K562 (cell line): ENCODE results near the gene NUB1. TPM values are rescaled to one million over a fixed set of nuclear protein-coding genes. Genes with fewer than 3 reads are reported as not detected.

Source experiments
- ATAC-seq: fragments of 200-7000 bp; cut with Tn5 transposase; 3 replicates; pipeline ENCODE4 v1.9.1; 2020; ENCODE audit warnings: moderate library complexity
- BruUV-seq: library from RNA; stranded (reverse); fragments of 400-500 nt; replicated peaks from 2 replicates; lab custom pipeline; 2021; lab: Mats Ljungman, UMichigan
- CTCF ChIA-PET: fragments of 300-600 bp; formaldehyde crosslinking; extraction: SDS; loops from one replicate; lab custom pipeline; 2021; ENCODE audit warnings: low intra/inter-chr PET ratio; lab: Yijun Ruan, JAX
- POLR2A ChIA-PET: fragments of 300-600, 350-650 bp; sonication (Branson Sonifier 250); formaldehyde crosslinking; extraction: SDS; loops from one replicate; lab custom pipeline; 2021; ENCODE audit warnings: antibody characterized with exemption, inconsistent platforms; lab: Yijun Ruan, JAX
- DNase-seq, 4 experiments: peaks; one replicate each; pipeline versions ENCODE4 v3.0.0 to v3.0.0-alpha.2; 2011 to 2018; ENCODE audit warnings: low spot score in 3 of 4, mixed read lengths in 3 of 4; ENCODE audit errors: extremely low read depth in 1 of 4
- FAIRE-seq: peaks from 2 replicates; lab custom pipeline; 2011; peaks lifted over from hg19 to GRCh38; lab: Jason Lieb, UNC
- H2AFZ ChIP-seq: 2 replicates; pipeline ENCODE4 v1.6.0; 2011; ENCODE audit warnings: low read depth, low read length, control low read depth, inconsistent platforms
- H3K27ac ChIP-seq: fragments of 200-600 bp; 3 replicates; pipeline ENCODE4 v1.8.0; 2011; ENCODE audit warnings: low read depth, mild to moderate bottlenecking, control low read depth, inconsistent platforms, low read length, moderate library complexity, mixed read lengths; ENCODE audit errors: extremely low read depth
- H3K27me3 ChIP-seq, 2 experiments: fragments of 300-600 bp in 1 of 2; 2 replicates in 1 of 2; 3 replicates in 1 of 2; pipeline versions ENCODE4 v1.6.0 to v1.8.0; 2011; ENCODE audit warnings: inconsistent platforms in 2 of 2, low read length in 2 of 2, mild to moderate bottlenecking in 1 of 2, mixed read lengths in 1 of 2, moderate library complexity in 1 of 2; ENCODE audit not compliant: control insufficient read depth in 2 of 2, insufficient read depth in 2 of 2
- H3K36me3 ChIP-seq: fragments of 300-600 bp; 3 replicates; pipeline ENCODE4 v1.8.0; 2011; ENCODE audit warnings: mild to moderate bottlenecking, low read length, inconsistent platforms; ENCODE audit not compliant: control insufficient read depth, insufficient read depth
- H3K4me1 ChIP-seq, 2 experiments: fragments of 200-600 bp in 1 of 2; replicated peaks in 1 of 2; 2 replicates in 1 of 2; 3 replicates in 1 of 2; pipeline versions ENCODE4 v1.5.1 to v1.8.0; 2011; ENCODE audit warnings: inconsistent platforms in 2 of 2, low read length in 2 of 2, mild to moderate bottlenecking in 1 of 2, mixed read lengths in 1 of 2, moderate library complexity in 1 of 2; ENCODE audit not compliant: control insufficient read depth in 2 of 2, insufficient read depth in 2 of 2
- H3K4me2 ChIP-seq: 2 replicates; pipeline ENCODE4 v1.6.1; 2011; ENCODE audit warnings: low read length, control low read depth, inconsistent platforms, mixed read lengths; ENCODE audit not compliant: insufficient read depth
- H3K4me3 ChIP-seq: fragments of 200-600 bp; sonication (generic), shearing (Covaris generic); 2 replicates; pipeline ENCODE4 v1.5.1; 2016; ENCODE audit warnings: control low read depth, inconsistent platforms
- H3K79me2 ChIP-seq: fragments of 200-600 bp; 3 replicates; pipeline ENCODE4 v1.8.0; 2011; ENCODE audit warnings: low read length, inconsistent platforms; ENCODE audit not compliant: control insufficient read depth, insufficient read depth
- H3K9ac ChIP-seq, 2 experiments: 2 replicates each; pipeline versions ENCODE4 v1.6.0 to v1.6.1; 2011; ENCODE audit warnings: low read depth in 2 of 2, low read length in 2 of 2, control low read depth in 1 of 2, inconsistent platforms in 1 of 2, mild to moderate bottlenecking in 1 of 2, mixed read lengths in 1 of 2; ENCODE audit not compliant: insufficient read depth in 1 of 2
- H3K9me1 ChIP-seq: one replicate; pipeline ENCODE4 v1.6.0; 2011; ENCODE audit warnings: inconsistent platforms, mild to moderate bottlenecking, low read length, moderate library complexity; ENCODE audit not compliant: control insufficient read depth, insufficient read depth
- H3K9me3 ChIP-seq: replicated peaks from 2 replicates; pipeline ENCODE4 v1.5.1; 2011; ENCODE audit warnings: low read depth, low read length, inconsistent platforms; ENCODE audit not compliant: control insufficient read depth, insufficient read depth
- H4K20me1 ChIP-seq: replicated peaks from 2 replicates; pipeline ENCODE4 v1.6.1; 2011; ENCODE audit warnings: low read length, inconsistent platforms, mixed read lengths; ENCODE audit not compliant: control insufficient read depth, insufficient read depth
- ARID3B ChIP-seq: fragments of 250-450 bp; sonication (Bioruptor Pico); IDR thresholded peaks from 2 replicates; pipeline ENCODE4 v1.4.0; 2020; ENCODE audit warnings: borderline replicate concordance
- ATF2 ChIP-seq: sonication (generic); formaldehyde crosslinking; IDR thresholded peaks from 2 replicates; pipeline ENCODE4 v1.8.1; 2022; ENCODE audit warnings: missing genetic modification reagents
- CBX8 ChIP-seq: fragments of 200-600 bp; sonication (generic); IDR thresholded peaks from 2 replicates; pipeline ENCODE4 v1.6.1; 2012; ENCODE audit warnings: borderline replicate concordance, mixed run types, low read depth, mild to moderate bottlenecking, moderate library complexity, mixed read lengths, low read length, control low read depth, inconsistent platforms; ENCODE audit not compliant: poor library complexity, severe bottlenecking; ENCODE audit errors: extremely low read depth
- ETV1 ChIP-seq: fragments of 450-650 bp; conservative IDR thresholded peaks from 2 replicates; pipeline ENCODE4 v1.6.1; 2016; ENCODE audit warnings: missing genetic modification characterization, control low read depth, low read depth, missing compliant biosample characterization
- IRF2 ChIP-seq: sonication (generic); formaldehyde crosslinking; IDR thresholded peaks from 2 replicates; pipeline ENCODE4 v1.8.1; 2022; ENCODE audit warnings: mild to moderate bottlenecking, missing genetic modification reagents
- NFIC ChIP-seq: fragments of 450-650 bp; IDR thresholded peaks from 2 replicates; pipeline ENCODE4 v1.6.1; 2017; ENCODE audit warnings: mild to moderate bottlenecking, inconsistent platforms
- POLR2H ChIP-seq: IDR thresholded peaks from 2 replicates; pipeline ENCODE4 v1.6.1; 2016; ENCODE audit warnings: missing genetic modification characterization, low read depth, mild to moderate bottlenecking, control low read depth, missing compliant biosample characterization, moderate library complexity
- RBBP5 ChIP-seq: fragments of 200-600 bp; sonication (generic); IDR thresholded peaks from 2 replicates; pipeline ENCODE4 v1.6.1; 2012; ENCODE audit warnings: borderline replicate concordance, mild to moderate bottlenecking, low read length, control low read depth, inconsistent platforms; ENCODE audit not compliant: insufficient read depth, poor library complexity, severe bottlenecking
- ZNF57 ChIP-seq: fragments of 450-650 bp; formaldehyde crosslinking; IDR thresholded peaks from 2 replicates; pipeline ENCODE4 v1.4.0; 2020; ENCODE audit warnings: mild to moderate bottlenecking, moderate library complexity
- ZNF766 ChIP-seq: fragments of 200-800 bp; sonication (Bioruptor generic); conservative IDR thresholded peaks from 2 replicates; pipeline ENCODE4 v1.6.1; 2016; ENCODE audit warnings: missing genetic modification characterization, missing compliant biosample characterization
- WGBS: fragments of 100-300 bp; shearing (Covaris generic); methylation state at CpG from one replicate; pipeline ENCODE4 v1.1.6; 2016; ENCODE audit warnings: low coverage, mixed read lengths; ENCODE audit not compliant: insufficient coverage; ENCODE audit errors: missing lambda C conversion rate; 5-methylcytosine and 5-hydroxymethylcytosine counted together
- in situ Hi-C: fragments of 300-500 bp; cut with MboI; formaldehyde crosslinking; loops from 4 replicates; pipeline ENCODE4 v1.15.0; 2018; ENCODE audit warnings: inconsistent platforms, mixed read lengths
- intact Hi-C: fragments of 100-400 bp; cut with micrococcal nuclease; formaldehyde crosslinking; loops from 2 replicates; pipeline ENCODE4 v1.14.2; 2022
- polyA plus RNA-seq, 8 experiments: library from polyadenylated mRNA; depleted of rRNA in 4 of 8; stranded (reverse) in 5 of 8; unstranded in 3 of 8; fragments of >200 nt; fragmentation: Nextera tagmentation in 2 of 8; fragmentation: Illumina TruSeq in 1 of 8; extraction: Ambion mirVana in 2 of 8; extraction: Trizol in 1 of 8; gene quantifications; 2 replicates each; pipeline versions ENCODE4 v1.2.1 to v1.2.3, GENCODE V29; 2011 to 2014; ENCODE audit warnings: inconsistent platforms in 1 of 8, missing spikeins in 1 of 8
- total RNA-seq, 7 experiments: library from RNA; depleted of rRNA in 6 of 7; stranded (reverse); fragments of >200 nt in 6 of 7; fragmentation: Illumina TruSeq in 2 of 7; extraction: Trizol in 2 of 7; gene quantifications; 2 replicates each; pipeline versions ENCODE4 v1.2.1 to v1.2.3, GENCODE V29; 2011 to 2021; ENCODE audit warnings: low replicate concordance in 1 of 7
- TF ChIP-seq, protein P1 (sequence below): sonication (generic); formaldehyde crosslinking; IDR thresholded peaks from 2 replicates; pipeline ENCODE4 v1.8.0; 2022; ENCODE audit warnings: mild to moderate bottlenecking, missing genetic modification reagents, borderline replicate concordance

The NUB1 gene
- total and polyA plus RNA-seq, 9 of the 15 experiments (the other 6 are each of a cell fraction or from before 2014, with no cell fraction given), result 43.2 to 159 (median 85.2) TPM

DNA sequence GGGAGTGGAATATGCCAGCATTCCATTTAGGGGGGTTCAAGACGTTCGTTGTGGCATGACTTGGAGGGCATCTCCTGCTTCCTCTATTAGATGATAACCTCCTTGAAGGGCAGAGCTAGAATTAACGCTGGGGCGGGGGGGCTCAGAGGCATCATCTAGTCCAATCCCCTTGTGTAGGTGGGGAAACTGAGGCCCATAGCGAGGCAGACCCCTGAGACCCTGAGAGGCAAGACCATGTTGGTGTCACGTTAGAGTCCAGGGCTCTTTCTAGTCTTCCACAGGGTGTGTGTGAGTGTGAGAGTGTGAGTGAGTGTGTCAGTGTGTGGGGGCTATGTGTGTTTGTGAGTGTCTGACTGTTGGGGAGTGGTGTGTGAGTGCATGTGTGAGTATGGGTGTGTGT, 29.3 kb upstream of the NUB1 start:
- BruUV-seq, result no TSS peak
- intact Hi-C loops, result no loop called here

More for the DNA sequence above, 29.3 kb upstream of the NUB1 start:
- Histone ChIP-seq H3K4me1 (peaks cover 0 to 3% of the 10 kb centered on the region in 2 experiments; a peak in 1 of 5 replicates), H3K27me3 (peaks cover 9 to 28% of the 10 kb centered on the region in 2 experiments; a peak in 4 of 5 replicates), H3K79me2 (no peaks in the 10 kb centered on the region), H3K9me3 (peaks cover 8% of the 10 kb centered on the region), H3K27ac (no peak overlapping the region), H3K9me1 (no peaks in the 10 kb centered on the region), H4K20me1 (no peaks in the 10 kb centered on the region), H2AFZ (no peak overlapping the region), H3K4me2 (no peak overlapping the region), H3K9ac (no peak overlapping the region), H3K4me3 (no peak overlapping the region), H3K36me3 (no peaks in the 10 kb centered on the region)
- WGBS, result 23% methylated on average over 6 of the region's 6 CpGs
- TF ChIP-seq CBX8, result no peak
- no peak for TF ChIP-seq ETV1 (tag)
- TF ChIP-seq NFIC, result no peak
- TF ChIP-seq, protein P1, sequence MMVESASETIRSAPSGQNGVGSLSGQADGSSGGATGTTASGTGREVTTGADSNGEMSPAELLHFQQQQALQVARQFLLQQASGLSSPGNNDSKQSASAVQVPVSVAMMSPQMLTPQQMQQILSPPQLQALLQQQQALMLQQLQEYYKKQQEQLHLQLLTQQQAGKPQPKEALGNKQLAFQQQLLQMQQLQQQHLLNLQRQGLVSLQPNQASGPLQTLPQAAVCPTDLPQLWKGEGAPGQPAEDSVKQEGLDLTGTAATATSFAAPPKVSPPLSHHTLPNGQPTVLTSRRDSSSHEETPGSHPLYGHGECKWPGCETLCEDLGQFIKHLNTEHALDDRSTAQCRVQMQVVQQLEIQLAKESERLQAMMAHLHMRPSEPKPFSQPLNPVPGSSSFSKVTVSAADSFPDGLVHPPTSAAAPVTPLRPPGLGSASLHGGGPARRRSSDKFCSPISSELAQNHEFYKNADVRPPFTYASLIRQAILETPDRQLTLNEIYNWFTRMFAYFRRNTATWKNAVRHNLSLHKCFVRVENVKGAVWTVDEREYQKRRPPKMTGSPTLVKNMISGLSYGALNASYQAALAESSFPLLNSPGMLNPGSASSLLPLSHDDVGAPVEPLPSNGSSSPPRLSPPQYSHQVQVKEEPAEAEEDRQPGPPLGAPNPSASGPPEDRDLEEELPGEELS (CRISPR knock-in tag), result no peak
- TF ChIP-seq ATF2 (CRISPR knock-in tag), result 0 out of 2 replicates have a peak, but pooled peaks have one; percentile 15
- TF ChIP-seq ZNF57 (CRISPR knock-in tag), result no peak
- no peak for TF ChIP-seq POLR2H (tag)
- 0 out of 2 replicates have a peak, but pooled peaks have one; percentile 7 for TF ChIP-seq IRF2 (CRISPR knock-in tag)
- TF ChIP-seq ZNF766 (CRISPR knock-in tag), result no peak
- no peak for TF ChIP-seq RBBP5
- TF ChIP-seq ARID3B, result no peak
- ChIA-PET POLR2A (interaction anchor here (1.2 kb wide), 1 partner anchor 29 kb away, joined by 6 read pairs; the partner anchor contains the start of gene NUB1), CTCF (interaction anchor here (0.5 to 0.6 kb wide), 2 partner anchors 9 to 38 kb away, joined by 3 to 4 read pairs; no protein-coding TSS in a partner anchor)
- no peak for DNase-seq
- no peak for ATAC-seq
- in situ Hi-C loops, result no loop called here
- FAIRE-seq, result peak; percentile 11
